ENCODE data around the gene WDSUB1.

Gene WDSUB1

GRCh38 chr2:159285929-159286708 is at the start of gene WDSUB1:
Gene WDSUB1, minus strand, starts transcription at chr2:159286703. Its CDS starts 3,634 bp downstream, at chr2:159283069.
- FAIRE-seq (no peak), DNase-seq (ENCODE audit: insufficient read length, low spot score) (peak; percentile 37)

GRCh38 chr2:159326569-159327255 is 40.2 kb upstream of the WDSUB1 start:
- DNase-seq (ENCODE audit: insufficient read length, low spot score), result no peak
- no peak for TF ChIP-seq POLR2A (IDR thresholded peaks at IDR 0.05; ENCODE audit: low read depth, low read length)
- no peak for FAIRE-seq

More at GRCh38 chr2:159285929-159286708, at the start of gene WDSUB1:
- no peak for TF ChIP-seq POLR2A (IDR thresholded peaks at IDR 0.05; ENCODE audit: low read depth, low read length)

DNA sequence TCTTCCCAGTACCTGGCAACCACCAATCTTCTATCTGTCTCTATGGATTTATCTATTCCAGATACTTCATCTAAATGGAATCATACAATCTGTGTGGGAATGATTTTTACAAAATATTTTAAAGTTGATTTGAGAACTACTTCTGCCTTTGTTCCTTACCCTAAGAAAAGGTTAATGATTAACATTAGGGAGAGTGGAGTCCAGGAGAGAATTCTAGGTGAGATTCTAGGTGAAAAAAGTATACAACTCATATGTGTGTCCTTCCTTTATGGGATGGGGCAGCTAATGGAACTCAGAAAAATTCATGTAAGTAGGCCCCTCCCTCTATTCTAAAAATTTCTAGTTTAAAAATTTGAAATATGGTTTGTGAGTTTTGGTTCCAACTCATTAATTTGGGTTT is 35.9 kb upstream of the WDSUB1 start:
- FAIRE-seq (no peak), DNase-seq (ENCODE audit: insufficient read length, low spot score) (no peak)
- no peak for TF ChIP-seq POLR2A (IDR thresholded peaks at IDR 0.05; ENCODE audit: low read depth, low read length)

- DNase-seq (ENCODE audit: insufficient read length, low spot score) (no peak), FAIRE-seq (peak; percentile 64)
- no peak for TF ChIP-seq POLR2A (IDR thresholded peaks at IDR 0.05; ENCODE audit: low read depth, low read length)
Observed at GRCh38 chr2:159317392-159318088, 31.0 kb upstream of the WDSUB1 start.

- FAIRE-seq (no peak), DNase-seq (ENCODE audit: insufficient read length, low spot score) (no peak)
- no peak for TF ChIP-seq POLR2A (IDR thresholded peaks at IDR 0.05; ENCODE audit: low read depth, low read length)
Observed at GRCh38 chr2:159307942-159308341, 21.4 kb upstream of the WDSUB1 start.

- no peak for TF ChIP-seq POLR2A (IDR thresholded peaks at IDR 0.05; ENCODE audit: low read depth, low read length)
- no peak for FAIRE-seq
- DNase-seq (ENCODE audit: insufficient read length, low spot score), result no peak
Observed at GRCh38 chr2:159300586-159300985, 14.1 kb upstream of the WDSUB1 start.

DNA sequence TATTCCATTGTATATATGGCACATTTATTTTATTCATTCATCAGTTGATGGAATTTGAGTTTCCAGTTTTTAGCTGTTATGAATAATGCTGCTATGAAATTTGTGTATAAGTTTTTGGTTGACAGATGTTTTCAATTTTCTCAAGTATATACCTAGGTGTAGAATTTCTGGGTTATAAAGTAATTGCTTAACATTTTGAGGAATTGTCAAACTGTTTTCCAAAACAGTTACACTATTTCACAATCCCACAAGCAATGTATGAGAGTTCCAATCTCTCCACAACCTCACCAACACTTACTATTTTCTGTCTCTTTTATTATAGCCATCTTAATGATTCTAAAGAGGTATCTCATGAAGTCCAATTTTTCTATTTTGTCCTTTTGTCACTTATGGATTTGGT is 12.5 kb upstream of the WDSUB1 start:
- FAIRE-seq (no peak), DNase-seq (ENCODE audit: insufficient read length, low spot score) (no peak)
- no peak for TF ChIP-seq POLR2A (IDR thresholded peaks at IDR 0.05; ENCODE audit: low read depth, low read length)

- TF ChIP-seq POLR2A (IDR thresholded peaks at IDR 0.05; ENCODE audit: low read depth, low read length), result no peak
- DNase-seq (ENCODE audit: insufficient read length, low spot score), result no peak
- no peak for FAIRE-seq
Observed at GRCh38 chr2:159297042-159297707, 10.7 kb upstream of the WDSUB1 start.

- DNase-seq (ENCODE audit: insufficient read length, low spot score) (no peak), FAIRE-seq (no peak)
- no peak for TF ChIP-seq POLR2A (IDR thresholded peaks at IDR 0.05; ENCODE audit: low read depth, low read length)
Observed at GRCh38 chr2:159292157-159292556, 5.7 kb upstream of the WDSUB1 start.

- peak; percentile 42 for DNase-seq (ENCODE audit: insufficient read length, low spot score)
Observed at GRCh38 chr2:159290289-159290907, 3.9 kb upstream of the WDSUB1 start.

DNA sequence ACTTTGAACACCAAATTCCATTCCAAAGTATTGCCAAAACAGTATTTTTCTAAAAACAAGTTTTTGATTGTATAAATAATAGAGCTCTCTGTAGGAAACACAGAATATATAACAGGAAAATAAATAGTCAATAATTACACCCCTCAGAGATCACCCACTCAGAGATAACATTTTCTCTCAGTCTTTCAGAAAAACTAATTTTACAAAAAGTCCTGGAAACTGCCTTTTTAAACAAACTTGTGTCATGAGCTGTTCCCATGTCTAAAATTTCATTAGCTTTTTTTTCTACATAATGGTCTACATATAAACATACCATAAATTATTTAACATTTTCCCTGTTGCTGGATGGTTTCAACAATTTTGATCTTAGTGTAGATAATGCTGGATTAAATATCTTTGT is 1.2 kb upstream of the WDSUB1 start:
- no peak for DNase-seq (ENCODE audit: insufficient read length, low spot score)
- TF ChIP-seq POLR2A (IDR thresholded peaks at IDR 0.05; ENCODE audit: low read depth, low read length), result no peak
- FAIRE-seq, result no peak

More at GRCh38 chr2:159290289-159290907, 3.9 kb upstream of the WDSUB1 start:
- FAIRE-seq, result peak; percentile 94
- TF ChIP-seq POLR2A (IDR thresholded peaks at IDR 0.05; ENCODE audit: low read depth, low read length), result no peak

GRCh38 chr2:159286709-159287441 is 372 bp upstream of the WDSUB1 start:
- TF ChIP-seq POLR2A (IDR thresholded peaks at IDR 0.05; ENCODE audit: low read depth, low read length), result peak; percentile 63
- FAIRE-seq (peak; percentile 75), DNase-seq (ENCODE audit: insufficient read length, low spot score) (peak; percentile 94)

DNA sequence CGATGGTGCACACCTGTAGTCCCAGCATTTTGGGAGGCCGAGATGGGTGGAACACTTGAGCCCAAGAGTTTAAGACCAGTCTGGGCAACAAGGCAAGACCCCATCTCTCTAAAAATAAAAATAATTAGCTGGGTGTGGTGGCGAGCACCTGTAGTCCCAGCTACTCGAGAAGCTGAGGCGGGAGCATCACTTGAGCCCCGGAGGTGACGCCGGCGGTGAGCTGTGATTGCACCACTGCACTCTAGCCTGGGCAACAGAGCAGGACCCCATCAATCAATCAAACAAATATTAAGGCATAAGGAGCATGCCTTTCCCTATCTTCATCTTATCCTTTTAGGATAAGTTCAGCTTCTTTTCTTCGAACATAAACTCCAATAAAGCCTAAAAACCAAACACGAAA is 1.1 kb downstream of the WDSUB1 start:
- FAIRE-seq (no peak), DNase-seq (ENCODE audit: insufficient read length, low spot score) (no peak)
- no peak for TF ChIP-seq POLR2A (IDR thresholded peaks at IDR 0.05; ENCODE audit: low read depth, low read length)

Data from H54 (cell line).